GM10248 (cell line): Measurements from ENCODE around the gene NPB.

Experiments
- CTCF ChIA-PET: fragments of 300-600 bp; sonication (Branson Sonifier 250); formaldehyde crosslinking; extraction: SDS; loops from one replicate; lab custom pipeline; 2021; ENCODE audit warnings: antibody characterized with exemption; lab: Yijun Ruan, JAX
- POLR2A ChIA-PET: fragments of 350-650 bp; sonication (Branson Sonifier 250); formaldehyde crosslinking; extraction: SDS; loops from one replicate; lab custom pipeline; 2020; ENCODE audit warnings: antibody characterized with exemption; lab: Yijun Ruan, JAX
- DNase-seq: peaks from one replicate; pipeline ENCODE4 v3.0.0; 2012; ENCODE audit errors: extremely low spot score
- CTCF ChIP-seq: IDR thresholded peaks from 2 replicates; pipeline ENCODE4 v1.5.1; 2012; ENCODE audit warnings: mild to moderate bottlenecking, low read depth; ENCODE audit errors: extremely low read depth, missing control alignments, control extremely low read depth

The NPB gene

GRCh38 chr17:81950501-81950900, 48.5 kb downstream of the NPB start:
- no peak for TF ChIP-seq CTCF
- ChIA-PET POLR2A (interaction anchor here (0.6 kb wide), 1 partner anchor 70 kb away, joined by 5 read pairs; no protein-coding TSS in a partner anchor), CTCF (interaction anchor here (2.5 kb wide), 1 partner anchor 10 kb away, joined by 19 read pairs; the partner anchor contains the start of gene NOTUM)
- no peak for DNase-seq

- no peak for DNase-seq
- ChIA-PET CTCF (interaction anchor here (1.2 to 2.5 kb wide), 2 partner anchors 8 to 86 kb away, joined by 3 to 19 read pairs; partner anchors contain the start of genes DCXR and NOTUM), POLR2A (no interaction called here)
- no peak for TF ChIP-seq CTCF
Observed at GRCh38 chr17:81951785-81952684, 50.0 kb downstream of the NPB start.
